GM23338 (cell line): Measurements from ENCODE around the gene PTPN6. TPM values are rescaled to one million over a fixed set of nuclear protein-coding genes. Genes with fewer than 3 reads are reported as not detected.

Experiments used
- ATAC-seq: fragments of 200-7000 bp; cut with Tn5 transposase; 3 replicates; pipeline ENCODE4 v1.9.1; 2020
- DNase-seq: peaks from one replicate; pipeline ENCODE4 v3.0.0-alpha.2; 2015; ENCODE audit warnings: low spot score
- H2AFZ ChIP-seq: fragments of 200-600 bp; sonication (generic); 2 replicates; pipeline ENCODE4 v1.8.0; 2016; ENCODE audit warnings: antibody characterized with exemption, mild to moderate bottlenecking, moderate library complexity
- H3F3A ChIP-seq: fragments of 200-600 bp; sonication (generic); replicated peaks from 2 replicates; pipeline ENCODE4 v1.8.0; 2017; ENCODE audit warnings: antibody characterized with exemption, mixed run types, low read depth
- H3K27ac ChIP-seq: fragments of 200-600 bp; sonication (generic); 2 replicates; pipeline ENCODE4 v1.6.1; 2016; ENCODE audit warnings: low read depth
- H3K27me3 ChIP-seq: fragments of 200-600 bp; sonication (generic); 2 replicates; pipeline ENCODE4 v1.8.0; 2016; ENCODE audit warnings: mild to moderate bottlenecking, mixed run types, moderate library complexity; ENCODE audit not compliant: insufficient read depth
- H3K36me3 ChIP-seq: fragments of 200-600 bp; sonication (generic); 2 replicates; pipeline ENCODE4 v1.8.0; 2016; ENCODE audit warnings: mild to moderate bottlenecking; ENCODE audit not compliant: insufficient read depth
- H3K4me1 ChIP-seq: fragments of 200-600 bp; sonication (generic); 2 replicates; pipeline ENCODE4 v1.8.0; 2016; ENCODE audit warnings: mild to moderate bottlenecking, moderate library complexity; ENCODE audit not compliant: insufficient read depth
- H3K4me2 ChIP-seq: fragments of 200-600 bp; sonication (generic); 2 replicates; pipeline ENCODE4 v1.7.1; 2017; ENCODE audit warnings: mixed run types
- H3K4me3 ChIP-seq: fragments of 200-600 bp; sonication (generic); 2 replicates; pipeline ENCODE4 v1.6.1; 2016; ENCODE audit warnings: mixed run types
- H3K79me2 ChIP-seq: fragments of 200-600 bp; sonication (generic); replicated peaks from 2 replicates; pipeline ENCODE4 v1.8.0; 2017; ENCODE audit warnings: mild to moderate bottlenecking; ENCODE audit not compliant: insufficient read depth
- H3K9me2 ChIP-seq: fragments of 200-600 bp; sonication (generic); 2 replicates; pipeline ENCODE4 v1.8.0; 2017; ENCODE audit not compliant: insufficient read depth
- H4K20me1 ChIP-seq: fragments of 200-600 bp; sonication (generic); replicated peaks from 2 replicates; pipeline ENCODE4 v1.8.0; 2017; ENCODE audit warnings: mild to moderate bottlenecking; ENCODE audit not compliant: insufficient read depth
- H3K27ac Mint-ChIP-seq: 2 replicates; pipeline ENCODE4 v1.8.0; 2020; ENCODE audit warnings: inconsistent platforms, mild to moderate bottlenecking, moderate library complexity, mixed read lengths
- H3K27me3 Mint-ChIP-seq: 3 replicates; pipeline ENCODE4 v1.8.0; 2022; ENCODE audit warnings: low read depth, mild to moderate bottlenecking, moderate library complexity, mixed read lengths, inconsistent platforms; ENCODE audit not compliant: insufficient read depth, poor library complexity
- H3K36me3 Mint-ChIP-seq: 3 replicates; pipeline ENCODE4 v1.8.0; 2021; ENCODE audit warnings: low read depth, mild to moderate bottlenecking, inconsistent platforms, moderate library complexity, mixed read lengths
- H3K4me1 Mint-ChIP-seq: 3 replicates; pipeline ENCODE4 v1.8.0; 2020; ENCODE audit warnings: mild to moderate bottlenecking, inconsistent platforms, mixed read lengths
- H3K4me3 Mint-ChIP-seq: 3 replicates; pipeline ENCODE4 v1.8.0; 2021; ENCODE audit warnings: moderate library complexity, mild to moderate bottlenecking, inconsistent platforms, mixed read lengths
- H3K9me3 Mint-ChIP-seq: 3 replicates; pipeline ENCODE4 v1.8.0; 2020; ENCODE audit warnings: moderate library complexity, mild to moderate bottlenecking, inconsistent platforms, mixed read lengths
- JUNB ChIP-seq: IDR thresholded peaks from one replicate; pipeline ENCODE4 v1.6.1; 2016; ENCODE audit warnings: antibody characterized with exemption; ENCODE audit not compliant: unreplicated experiment
- ZNF114 ChIP-seq: fragments of 250-450 bp; sonication (Bioruptor Pico); IDR thresholded peaks from 2 replicates; pipeline ENCODE4 v1.5.0; 2020; ENCODE audit warnings: mild to moderate bottlenecking, moderate library complexity
- ZNF331 ChIP-seq: fragments of 250-450 bp; sonication (Bioruptor Pico); IDR thresholded peaks from 2 replicates; pipeline ENCODE4 v1.5.0; 2020; ENCODE audit warnings: low read depth, mild to moderate bottlenecking, moderate library complexity
- polyA plus RNA-seq: library from polyadenylated mRNA; unstranded; fragments of >200 nt; fragmentation: Nextera tagmentation; extraction: Ambion mirVana; gene quantifications from 2 replicates; pipeline ENCODE4 v1.2.1, GENCODE V29; 2016
- total RNA-seq: library from RNA; depleted of rRNA; stranded (reverse); fragments of >200 nt; shearing (Covaris generic); gene quantifications from 2 replicates; pipeline ENCODE4 v1.2.3, GENCODE V29; 2014
- TF ChIP-seq, protein P1 (sequence below): fragments of 250-450 bp; sonication (Bioruptor Pico); IDR thresholded peaks from 2 replicates; pipeline ENCODE4 v1.5.0; 2020; ENCODE audit warnings: mild to moderate bottlenecking, moderate library complexity
- TF ChIP-seq, protein P2 (sequence below), 2 experiments: fragments of 200-600 bp in 1 of 2; sonication (generic) in 1 of 2; conservative IDR thresholded peaks; 2 replicates each; pipeline versions ENCODE4 v1.5.1 to v1.6.1; 2016 to 2017; ENCODE audit warnings: antibody characterized with exemption in 2 of 2, low read depth in 2 of 2, mild to moderate bottlenecking in 2 of 2, moderate library complexity in 1 of 2

PTPN6 gene
- total and polyA plus RNA-seq, 2 experiments from 2014 or later, result 25.3 to 35.4 TPM

DNA sequence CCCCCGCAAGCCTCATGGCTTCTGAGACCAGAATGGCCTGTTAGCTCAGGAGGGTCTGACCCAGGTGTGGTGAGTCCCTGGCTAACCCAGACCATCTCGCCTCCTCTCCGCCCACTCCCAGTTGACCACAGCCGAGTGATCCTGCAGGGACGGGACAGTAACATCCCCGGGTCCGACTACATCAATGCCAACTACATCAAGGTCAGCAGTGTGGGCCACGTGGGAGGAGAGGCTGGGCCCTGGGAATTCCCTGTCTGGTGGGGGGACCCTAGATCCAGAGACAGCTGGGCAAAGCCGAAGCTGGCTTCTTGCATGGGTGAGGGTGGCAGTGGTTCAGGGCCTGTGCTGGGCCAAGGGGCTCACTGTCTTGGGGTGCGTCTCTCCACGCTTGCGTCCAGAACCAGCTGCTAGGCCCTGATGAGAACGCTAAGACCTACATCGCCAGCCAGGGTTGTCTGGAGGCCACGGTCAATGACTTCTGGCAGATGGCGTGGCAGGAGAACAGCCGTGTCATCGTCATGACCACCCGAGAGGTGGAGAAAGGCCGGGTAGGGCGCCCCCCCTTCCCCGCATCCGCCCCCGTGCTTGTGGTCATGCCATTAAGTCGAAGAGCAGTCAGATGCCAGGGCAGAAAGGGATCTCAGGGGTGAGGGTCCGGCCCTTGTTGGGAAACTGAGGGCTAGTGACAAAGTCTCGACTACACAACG, 5.0 kb downstream of the PTPN6 start:
- DNase-seq (no peak), ATAC-seq (no peak)
- peaks cover 3% of the 10 kb centered on the region; the same call in 1 of the 2 replicates for H3F3A ChIP-seq
- no peak overlapping the region for H2AFZ ChIP-seq
- peaks cover 22% of the 10 kb centered on the region for H3K4me1 ChIP-seq
- H3K4me2 ChIP-seq, result no peak overlapping the region
- no peaks in the 10 kb centered on the region for H3K79me2 ChIP-seq
- H4K20me1 ChIP-seq, result no peaks in the 10 kb centered on the region
- no peaks in the 10 kb centered on the region for H3K27me3 ChIP-seq
- no peak overlapping the region for H3K4me3 Mint-ChIP-seq
- TF ChIP-seq, protein P1, sequence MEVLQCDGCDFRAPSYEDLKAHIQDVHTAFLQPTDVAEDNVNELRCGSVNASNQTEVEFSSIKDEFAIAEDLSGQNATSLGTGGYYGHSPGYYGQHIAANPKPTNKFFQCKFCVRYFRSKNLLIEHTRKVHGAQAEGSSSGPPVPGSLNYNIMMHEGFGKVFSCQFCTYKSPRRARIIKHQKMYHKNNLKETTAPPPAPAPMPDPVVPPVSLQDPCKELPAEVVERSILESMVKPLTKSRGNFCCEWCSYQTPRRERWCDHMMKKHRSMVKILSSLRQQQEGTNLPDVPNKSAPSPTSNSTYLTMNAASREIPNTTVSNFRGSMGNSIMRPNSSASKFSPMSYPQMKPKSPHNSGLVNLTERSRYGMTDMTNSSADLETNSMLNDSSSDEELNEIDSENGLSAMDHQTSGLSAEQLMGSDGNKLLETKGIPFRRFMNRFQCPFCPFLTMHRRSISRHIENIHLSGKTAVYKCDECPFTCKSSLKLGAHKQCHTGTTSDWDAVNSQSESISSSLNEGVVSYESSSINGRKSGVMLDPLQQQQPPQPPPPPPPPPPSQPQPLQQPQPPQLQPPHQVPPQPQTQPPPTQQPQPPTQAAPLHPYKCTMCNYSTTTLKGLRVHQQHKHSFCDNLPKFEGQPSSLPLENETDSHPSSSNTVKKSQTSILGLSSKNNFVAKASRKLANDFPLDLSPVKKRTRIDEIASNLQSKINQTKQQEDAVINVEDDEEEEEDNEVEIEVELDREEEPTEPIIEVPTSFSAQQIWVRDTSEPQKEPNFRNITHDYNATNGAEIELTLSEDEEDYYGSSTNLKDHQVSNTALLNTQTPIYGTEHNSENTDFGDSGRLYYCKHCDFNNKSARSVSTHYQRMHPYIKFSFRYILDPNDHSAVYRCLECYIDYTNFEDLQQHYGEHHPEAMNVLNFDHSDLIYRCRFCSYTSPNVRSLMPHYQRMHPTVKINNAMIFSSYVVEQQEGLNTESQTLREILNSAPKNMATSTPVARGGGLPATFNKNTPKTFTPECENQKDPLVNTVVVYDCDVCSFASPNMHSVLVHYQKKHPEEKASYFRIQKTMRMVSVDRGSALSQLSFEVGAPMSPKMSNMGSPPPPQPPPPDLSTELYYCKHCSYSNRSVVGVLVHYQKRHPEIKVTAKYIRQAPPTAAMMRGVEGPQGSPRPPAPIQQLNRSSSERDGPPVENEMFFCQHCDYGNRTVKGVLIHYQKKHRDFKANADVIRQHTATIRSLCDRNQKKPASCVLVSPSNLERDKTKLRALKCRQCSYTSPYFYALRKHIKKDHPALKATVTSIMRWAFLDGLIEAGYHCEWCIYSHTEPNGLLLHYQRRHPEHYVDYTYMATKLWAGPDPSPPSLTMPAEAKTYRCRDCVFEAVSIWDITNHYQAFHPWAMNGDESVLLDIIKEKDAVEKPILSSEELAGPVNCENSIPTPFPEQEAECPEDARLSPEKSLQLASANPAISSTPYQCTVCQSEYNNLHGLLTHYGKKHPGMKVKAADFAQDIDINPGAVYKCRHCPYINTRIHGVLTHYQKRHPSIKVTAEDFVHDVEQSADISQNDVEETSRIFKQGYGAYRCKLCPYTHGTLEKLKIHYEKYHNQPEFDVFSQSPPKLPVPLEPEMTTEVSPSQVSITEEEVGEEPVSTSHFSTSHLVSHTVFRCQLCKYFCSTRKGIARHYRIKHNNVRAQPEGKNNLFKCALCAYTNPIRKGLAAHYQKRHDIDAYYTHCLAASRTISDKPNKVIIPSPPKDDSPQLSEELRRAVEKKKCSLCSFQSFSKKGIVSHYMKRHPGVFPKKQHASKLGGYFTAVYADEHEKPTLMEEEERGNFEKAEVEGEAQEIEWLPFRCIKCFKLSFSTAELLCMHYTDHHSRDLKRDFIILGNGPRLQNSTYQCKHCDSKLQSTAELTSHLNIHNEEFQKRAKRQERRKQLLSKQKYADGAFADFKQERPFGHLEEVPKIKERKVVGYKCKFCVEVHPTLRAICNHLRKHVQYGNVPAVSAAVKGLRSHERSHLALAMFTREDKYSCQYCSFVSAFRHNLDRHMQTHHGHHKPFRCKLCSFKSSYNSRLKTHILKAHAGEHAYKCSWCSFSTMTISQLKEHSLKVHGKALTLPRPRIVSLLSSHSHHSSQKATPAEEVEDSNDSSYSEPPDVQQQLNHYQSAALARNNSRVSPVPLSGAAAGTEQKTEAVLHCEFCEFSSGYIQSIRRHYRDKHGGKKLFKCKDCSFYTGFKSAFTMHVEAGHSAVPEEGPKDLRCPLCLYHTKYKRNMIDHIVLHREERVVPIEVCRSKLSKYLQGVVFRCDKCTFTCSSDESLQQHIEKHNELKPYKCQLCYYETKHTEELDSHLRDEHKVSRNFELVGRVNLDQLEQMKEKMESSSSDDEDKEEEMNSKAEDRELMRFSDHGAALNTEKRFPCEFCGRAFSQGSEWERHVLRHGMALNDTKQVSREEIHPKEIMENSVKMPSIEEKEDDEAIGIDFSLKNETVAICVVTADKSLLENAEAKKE (CRISPR knock-in tag), result no peak
- no peak for TF ChIP-seq JUNB
- no peak for TF ChIP-seq ZNF331 (CRISPR knock-in tag)
- TF ChIP-seq, protein P2, sequence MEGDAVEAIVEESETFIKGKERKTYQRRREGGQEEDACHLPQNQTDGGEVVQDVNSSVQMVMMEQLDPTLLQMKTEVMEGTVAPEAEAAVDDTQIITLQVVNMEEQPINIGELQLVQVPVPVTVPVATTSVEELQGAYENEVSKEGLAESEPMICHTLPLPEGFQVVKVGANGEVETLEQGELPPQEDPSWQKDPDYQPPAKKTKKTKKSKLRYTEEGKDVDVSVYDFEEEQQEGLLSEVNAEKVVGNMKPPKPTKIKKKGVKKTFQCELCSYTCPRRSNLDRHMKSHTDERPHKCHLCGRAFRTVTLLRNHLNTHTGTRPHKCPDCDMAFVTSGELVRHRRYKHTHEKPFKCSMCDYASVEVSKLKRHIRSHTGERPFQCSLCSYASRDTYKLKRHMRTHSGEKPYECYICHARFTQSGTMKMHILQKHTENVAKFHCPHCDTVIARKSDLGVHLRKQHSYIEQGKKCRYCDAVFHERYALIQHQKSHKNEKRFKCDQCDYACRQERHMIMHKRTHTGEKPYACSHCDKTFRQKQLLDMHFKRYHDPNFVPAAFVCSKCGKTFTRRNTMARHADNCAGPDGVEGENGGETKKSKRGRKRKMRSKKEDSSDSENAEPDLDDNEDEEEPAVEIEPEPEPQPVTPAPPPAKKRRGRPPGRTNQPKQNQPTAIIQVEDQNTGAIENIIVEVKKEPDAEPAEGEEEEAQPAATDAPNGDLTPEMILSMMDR (conservative IDR thresholded peaks at IDR 0.05; ENCODE audit: low read depth in 2 of 2), result no peak
- TF ChIP-seq ZNF114 (CRISPR knock-in tag), result no peak
- no peak overlapping the region for H3K4me3 ChIP-seq
- peak overlapping the region; percentile 31; the same call in 1 of the 2 replicates for H3K27ac Mint-ChIP-seq
- no peaks in the 10 kb centered on the region for H3K36me3 ChIP-seq
- no peaks in the 10 kb centered on the region for H3K9me3 Mint-ChIP-seq
- H3K27me3 Mint-ChIP-seq, result peaks cover 19% of the 10 kb centered on the region
- H3K4me1 Mint-ChIP-seq, result peaks cover 35% of the 10 kb centered on the region
- H3K27ac ChIP-seq, result no peak overlapping the region
- no peaks in the 10 kb centered on the region for H3K9me2 ChIP-seq
- H3K36me3 Mint-ChIP-seq, result no peaks in the 10 kb centered on the region; the same call in 2 of the 3 replicates
